Measurements from ENCODE around the gene C5AR2.
"Not testable (repeated sequence)": the region's sequence is repeated elsewhere in the genome, so short reads cannot be mapped to it uniquely, and the experiment has no call there.

Gene C5AR2

GRCh38 chr19:47331931-47332547 lies at the start of gene C5AR2:
Gene C5AR2 (plus strand): TSS chr19:47332175. CDS start chr19:47340800, 8,625 bp downstream.
- no peak for DNase-seq

GRCh38 chr19:47283405-47284059 lies 48.4 kb upstream of the C5AR2 start:
- DNase-seq: no peak

GRCh38 chr19:47284324-47284899 lies 47.6 kb upstream of the C5AR2 start:
- DNase-seq: no peak

GRCh38 chr19:47296036-47296435 lies 35.9 kb upstream of the C5AR2 start:
- DNase-seq: peak; percentile 66

- DNase-seq: not testable (repeated sequence)
Observed at GRCh38 chr19:47300867-47301266, 31.1 kb upstream of the C5AR2 start.

GRCh38 chr19:47302249-47302648 lies 29.7 kb upstream of the C5AR2 start:
- DNase-seq: no peak

GRCh38 chr19:47303966-47304365 lies 28.0 kb upstream of the C5AR2 start:
- DNase-seq: no peak

GRCh38 chr19:47305309-47305751 lies 26.6 kb upstream of the C5AR2 start:
- DNase-seq: peak; percentile 66

- DNase-seq: no peak
Observed at GRCh38 chr19:47306303-47306702, 25.7 kb upstream of the C5AR2 start.

GRCh38 chr19:47309038-47309437 lies 22.9 kb upstream of the C5AR2 start:
- DNase-seq: no peak

GRCh38 chr19:47309608-47310007 lies 22.4 kb upstream of the C5AR2 start, which contains the start of gene C5AR1:
Gene C5AR1 (plus strand): TSS chr19:47309861. CDS start chr19:47309896, 35 bp downstream.
- DNase-seq: no peak

- DNase-seq: no peak
Observed at GRCh38 chr19:47310323-47310722, 21.7 kb upstream of the C5AR2 start.

GRCh38 chr19:47310819-47311218 lies 21.2 kb upstream of the C5AR2 start:
- no peak for DNase-seq

- DNase-seq: no peak
Observed at GRCh38 chr19:47312366-47313006, 19.5 kb upstream of the C5AR2 start.

GRCh38 chr19:47313754-47314295 lies 18.1 kb upstream of the C5AR2 start:
- DNase-seq: no peak

- DNase-seq: no peak
Observed at GRCh38 chr19:47315125-47315821, 16.7 kb upstream of the C5AR2 start.

- DNase-seq: no peak
Observed at GRCh38 chr19:47316513-47316912, 15.5 kb upstream of the C5AR2 start.

- no peak for DNase-seq
Observed at GRCh38 chr19:47319923-47320871, 11.8 kb upstream of the C5AR2 start.

GRCh38 chr19:47321630-47322029 lies 10.3 kb upstream of the C5AR2 start:
- DNase-seq: no peak

GRCh38 chr19:47322058-47322457 lies 9.9 kb upstream of the C5AR2 start:
- no peak for DNase-seq

- no peak for DNase-seq
Observed at GRCh38 chr19:47323409-47323808, 8.6 kb upstream of the C5AR2 start.

- no peak for DNase-seq
Observed at GRCh38 chr19:47323872-47324271, 8.1 kb upstream of the C5AR2 start.
